GM12864 (cell line): ENCODE results near the gene EXOC6.

ENCODE experiments used
- DNase-seq: peaks from one replicate; pipeline ENCODE4 v3.0.0-alpha.2; 2011; ENCODE audit warnings: low read depth
- H3K4me3 ChIP-seq: 2 replicates; pipeline ENCODE4 v1.5.1; 2011; ENCODE audit warnings: mild to moderate bottlenecking, low read depth, low read length, control low read depth
- CTCF ChIP-seq: IDR thresholded peaks from 2 replicates; pipeline ENCODE4 v1.5.1; 2011; ENCODE audit warnings: low read depth, mild to moderate bottlenecking, moderate library complexity, low read length, control low read depth, inconsistent platforms; ENCODE audit errors: missing control alignments

Gene EXOC6

GRCh38 chr10:92913973-92914372 lies 65.7 kb downstream of the EXOC6 start:
- H3K4me3 ChIP-seq = no peak overlapping the region
- no peak for DNase-seq
- no peak for TF ChIP-seq CTCF

GRCh38 chr10:92914478-92915325 lies 66.4 kb downstream of the EXOC6 start:
- H3K4me3 ChIP-seq = no peak overlapping the region
- DNase-seq = peak; percentile 18
- peak; percentile 76 for TF ChIP-seq CTCF

GRCh38 chr10:92915892-92916291 lies 67.6 kb downstream of the EXOC6 start:
- no peak for DNase-seq
- H3K4me3 ChIP-seq = no peak overlapping the region
- TF ChIP-seq CTCF = no peak

- TF ChIP-seq CTCF = no peak
- no peak for DNase-seq
- H3K4me3 ChIP-seq = no peak overlapping the region
These were observed 68.1 kb downstream of the EXOC6 start for GRCh38 chr10:92916433-92916832.

- no peak overlapping the region for H3K4me3 ChIP-seq
- no peak for TF ChIP-seq CTCF
- no peak for DNase-seq
These were observed 70.3 kb downstream of the EXOC6 start for GRCh38 chr10:92918603-92919002.

- DNase-seq = no peak
- no peak for TF ChIP-seq CTCF
- H3K4me3 ChIP-seq = no peak overlapping the region
These were observed 72.5 kb downstream of the EXOC6 start for GRCh38 chr10:92920866-92921265.

- H3K4me3 ChIP-seq = no peak overlapping the region
- no peak for DNase-seq
- no peak for TF ChIP-seq CTCF
These were observed 75.1 kb downstream of the EXOC6 start for GRCh38 chr10:92923416-92923815.
